ENCODE results near the gene VPS37D. TPM values are rescaled to one million over a fixed set of nuclear protein-coding genes. Genes with fewer than 3 reads are reported as not detected.
A peak's percentile ranks its signal among the peaks of the same experiment; 100 is the strongest.
"Not testable (repeated sequence)": the region's sequence is repeated elsewhere in the genome, so short reads cannot be mapped to it uniquely, and the experiment has no call there.

VPS37D gene
- total RNA-seq, 1 donor from 2014 or later = 1.3 TPM

GRCh38 chr7:73718905-73719805, 51.5 kb downstream of the VPS37D start, which contains the start of gene STX1A:
STX1A (minus strand) TSS chr7:73719669; CDS start chr7:73719631, 38 bp downstream.
- H3K4me3 ChIP-seq = peak within 1 kb of the TSS; percentile 93 to 97
- DNase-seq (ENCODE audit: low spot score in 2 of 2) = peak in 1 of 2 donors; percentile 81
- TF ChIP-seq CTCF (IDR thresholded peaks at IDR 0.05) = no peak
- intact Hi-C loops (cut with DNase I) = loop anchor here (2.0 kb wide), 1 partner anchor 36 kb away; the partner anchor contains the start of genes BUD23 and DNAJC30
- no peaks in the 10 kb centered on the region for H3K9me3 ChIP-seq
- H3K27ac ChIP-seq = peak within 1 kb of the TSS in 1 of 2 donors; percentile 72
- H3K4me1 ChIP-seq = peaks cover 20 to 43% of the 10 kb centered on the region in 2 donors
- no peaks in the 10 kb centered on the region for H3K27me3 ChIP-seq
- no peaks in the 10 kb centered on the region for H3K36me3 ChIP-seq

GRCh38 chr7:73719806-73720169, 52.2 kb downstream of the VPS37D start:
- intact Hi-C loops (cut with DNase I) = loop anchor here (2.0 kb wide), 2 partner anchors 37 to 51 kb away; partner anchors contain the start of genes BUD23 and DNAJC30
- no peak for TF ChIP-seq CTCF (IDR thresholded peaks at IDR 0.05)
- Histone ChIP-seq H3K4me1 (peaks cover 20 to 43% of the 10 kb centered on the region in 2 donors), H3K27ac (peak overlapping the region in 1 of 2 donors; percentile 56), H3K9me3 (no peaks in the 10 kb centered on the region), H3K36me3 (no peaks in the 10 kb centered on the region), H3K27me3 (no peaks in the 10 kb centered on the region), H3K4me3 (peak overlapping the region; percentile 93 to 97)
- no peak for DNase-seq (ENCODE audit: low spot score in 2 of 2)

GRCh38 chr7:73720443-73720842, 52.8 kb downstream of the VPS37D start:
- Histone ChIP-seq H3K27ac (peak overlapping the region in 1 of 2 donors; percentile 56), H3K4me1 (peaks cover 20 to 43% of the 10 kb centered on the region in 2 donors)
- H3K9me3 ChIP-seq; H3K4me3 ChIP-seq; H3K27me3 ChIP-seq; H3K36me3 ChIP-seq; DNase-seq (ENCODE audit: low spot score in 2 of 2): not testable (repeated sequence)
- intact Hi-C loops (cut with DNase I) = loop anchor here (2.0 kb wide), 1 partner anchor 52 kb away; no protein-coding TSS in a partner anchor

- TF ChIP-seq CTCF (IDR thresholded peaks at IDR 0.05) = no peak
- peak overlapping the region; percentile 37 to 56 for H3K27ac ChIP-seq
- H3K4me3 ChIP-seq = no peak overlapping the region
Observed at GRCh38 chr7:73721377-73721817, 53.8 kb downstream of the VPS37D start.

More at GRCh38 chr7:73721377-73721817, 53.8 kb downstream of the VPS37D start:
- peaks cover 19 to 37% of the 10 kb centered on the region in 2 donors for H3K4me1 ChIP-seq
- no peaks in the 10 kb centered on the region for H3K36me3 ChIP-seq
- no peaks in the 10 kb centered on the region for H3K9me3 ChIP-seq
- H3K27me3 ChIP-seq = no peaks in the 10 kb centered on the region
- DNase-seq (ENCODE audit: low spot score in 2 of 2) = peak in 1 of 2 donors; percentile 88
- intact Hi-C loops (cut with DNase I) = loop anchor here (2.0 kb wide), 1 partner anchor 53 kb away; no protein-coding TSS in a partner anchor

Other genes with a start within 250 kb of the VPS37D start
- 0.43 TPM for gene FZD9, start 234.1 kb upstream of the VPS37D start, total RNA-seq
- gene BAZ1B, start 145.5 kb upstream of the VPS37D start, total RNA-seq = 28.1 TPM
- 130 TPM for gene BCL7B, start 110.1 kb upstream of the VPS37D start, total RNA-seq
- 52.9 TPM for gene TBL2, start 89.3 kb upstream of the VPS37D start, total RNA-seq
- 297 TPM for gene MLXIPL, start 43.3 kb upstream of the VPS37D start, total RNA-seq
- gene DNAJC30, start 15.6 kb downstream of the VPS37D start, total RNA-seq = 16.0 TPM
- gene BUD23, start 15.8 kb downstream of the VPS37D start, total RNA-seq = 5.6 TPM
- 13.1 TPM for gene STX1A, start 51.8 kb downstream of the VPS37D start, total RNA-seq
- gene ABHD11, start 71.0 kb downstream of the VPS37D start, total RNA-seq = 55.7 TPM
- gene CLDN3, start 102.4 kb downstream of the VPS37D start, total RNA-seq = not detected
- 0.21 TPM for gene CLDN4, start 163.2 kb downstream of the VPS37D start, total RNA-seq
- not detected for gene METTL27, start 174.7 kb downstream of the VPS37D start, total RNA-seq
- gene TMEM270, start 193.3 kb downstream of the VPS37D start, total RNA-seq = not detected